AG20443 (cell line): Measurements from ENCODE around the gene DPP3.
A peak's percentile ranks its signal among the peaks of the same experiment; 100 is the strongest.

Experiments used
- DNase-seq: peaks from one replicate; pipeline ENCODE4 v3.0.0; 2012; ENCODE audit warnings: low spot score, mixed read lengths

The DPP3 gene

GRCh38 chr11:66484806-66485380, 4.7 kb downstream of the DPP3 start:
- no peak for DNase-seq

- DNase-seq: no peak
Measured at GRCh38 chr11:66488957-66489356, 8.7 kb downstream of the DPP3 start.

GRCh38 chr11:66489636-66490035, 9.4 kb downstream of the DPP3 start:
- no peak for DNase-seq

GRCh38 chr11:66491315-66491935, 11.2 kb downstream of the DPP3 start:
- DNase-seq: peak; percentile 28

GRCh38 chr11:66492161-66492865, 12.1 kb downstream of the DPP3 start:
- DNase-seq: no peak

- no peak for DNase-seq
Measured at GRCh38 chr11:66493130-66493529, 12.9 kb downstream of the DPP3 start.

GRCh38 chr11:66494458-66494857, 14.2 kb downstream of the DPP3 start:
- DNase-seq: no peak

- no peak for DNase-seq
Measured at GRCh38 chr11:66494935-66495334, 14.7 kb downstream of the DPP3 start.

- no peak for DNase-seq
Measured at GRCh38 chr11:66495401-66495854, 15.2 kb downstream of the DPP3 start.

GRCh38 chr11:66497206-66497605, 17.0 kb downstream of the DPP3 start:
- DNase-seq: no peak

GRCh38 chr11:66498506-66498905, 18.3 kb downstream of the DPP3 start:
- DNase-seq: no peak

GRCh38 chr11:66505276-66505816, 25.1 kb downstream of the DPP3 start:
- no peak for DNase-seq

GRCh38 chr11:66509131-66509561, 28.9 kb downstream of the DPP3 start:
- no peak for DNase-seq

- peak; percentile 97 for DNase-seq
Measured at GRCh38 chr11:66510271-66510989, 30.2 kb downstream of the DPP3 start, which contains the start of gene BBS1. TSS of gene BBS1 (plus strand) at chr11:66510635. CDS start at chr11:66510660, 25 bp downstream.

GRCh38 chr11:66510990-66511339, 30.7 kb downstream of the DPP3 start:
- no peak for DNase-seq

GRCh38 chr11:66523611-66524010, 43.4 kb downstream of the DPP3 start:
- DNase-seq: no peak

GRCh38 chr11:66524304-66525040, 44.2 kb downstream of the DPP3 start:
- DNase-seq: no peak

- no peak for DNase-seq
Measured at GRCh38 chr11:66529069-66529468, 48.8 kb downstream of the DPP3 start.

- DNase-seq: no peak
Measured at GRCh38 chr11:66529655-66530054, 49.4 kb downstream of the DPP3 start.

- no peak for DNase-seq
Measured at GRCh38 chr11:66530927-66531709, 50.9 kb downstream of the DPP3 start.

- no peak for DNase-seq
Measured at GRCh38 chr11:66531841-66532240, 51.6 kb downstream of the DPP3 start.
